OCI-LY7 (cell line): Measurements from ENCODE around the gene DDIAS. TPM values are rescaled to one million over a fixed set of nuclear protein-coding genes. Genes with fewer than 3 reads are reported as not detected.
"Not testable (repeated sequence)": the region's sequence is repeated elsewhere in the genome, so short reads cannot be mapped to it uniquely, and the experiment has no call there.

Experiments
- BruUV-seq: library from RNA; stranded (reverse); fragments of 400-500 nt; replicated peaks from 2 replicates; lab custom pipeline; 2021; lab: Mats Ljungman, UMichigan
- CTCF ChIA-PET: fragments of 300-600 bp; sonication (Branson Sonifier 250); formaldehyde crosslinking; loops from one replicate; lab custom pipeline; 2022; ENCODE audit warnings: antibody characterized with exemption; ENCODE audit not compliant: unreplicated experiment; lab: Charles Lee
- POLR2A ChIA-PET: fragments of 300-600 bp; sonication (Branson Sonifier 250); formaldehyde crosslinking; loops from one replicate; lab custom pipeline; 2022; ENCODE audit warnings: antibody characterized with exemption; lab: Charles Lee
- DNase-seq: peaks from one replicate; pipeline ENCODE4 v3.0.0-alpha.2; 2015; ENCODE audit warnings: low spot score
- H2AFZ ChIP-seq: fragments of 200-600 bp; sonication (generic), shearing (Covaris generic); 2 replicates; pipeline ENCODE4 v1.6.1; 2014; ENCODE audit warnings: mild to moderate bottlenecking, antibody characterized with exemption, low read length, moderate library complexity
- H3K27ac ChIP-seq: fragments of 200-600 bp; sonication (generic); 2 replicates; pipeline ENCODE4 v1.5.1; 2014; ENCODE audit warnings: mixed run types, low read depth, mild to moderate bottlenecking, moderate library complexity, low read length, inconsistent platforms; ENCODE audit not compliant: poor library complexity, severe bottlenecking
- H3K36me3 ChIP-seq: fragments of 200-600 bp; sonication (generic); 2 replicates; pipeline ENCODE4 v1.6.1; 2014; ENCODE audit warnings: mild to moderate bottlenecking, antibody characterized with exemption, low read length, moderate library complexity, mixed read lengths; ENCODE audit not compliant: insufficient read depth
- H3K4me1 ChIP-seq: fragments of 200-600 bp; sonication (generic); 2 replicates; pipeline ENCODE4 v1.5.1; 2014; ENCODE audit warnings: mild to moderate bottlenecking, low read length; ENCODE audit not compliant: insufficient read depth, poor library complexity, severe bottlenecking
- H3K4me2 ChIP-seq: fragments of 200-600 bp; sonication (generic); 2 replicates; pipeline ENCODE4 v1.6.1; 2014; ENCODE audit warnings: mild to moderate bottlenecking, low read length
- H3K4me3 ChIP-seq: fragments of 200-600 bp; sonication (generic); 2 replicates; pipeline ENCODE4 v1.5.1; 2014; ENCODE audit warnings: mild to moderate bottlenecking, low read depth, low read length; ENCODE audit not compliant: poor library complexity, severe bottlenecking
- H3K79me2 ChIP-seq: fragments of 200-600 bp; sonication (generic); 2 replicates; pipeline ENCODE4 v1.6.1; 2016; ENCODE audit warnings: low read depth, mild to moderate bottlenecking, low read length, moderate library complexity, mixed read lengths; ENCODE audit not compliant: insufficient read depth
- H3K9me2 ChIP-seq: fragments of 200-600 bp; sonication (generic); 2 replicates; pipeline ENCODE4 v1.6.1; 2016; ENCODE audit warnings: mild to moderate bottlenecking, low read length, mixed read lengths; ENCODE audit not compliant: insufficient read depth
- H3K9me3 ChIP-seq: fragments of 200-600 bp; sonication (generic); 2 replicates; pipeline ENCODE4 v1.6.1; 2014; ENCODE audit warnings: mild to moderate bottlenecking, mixed run types, low read length, mixed read lengths
- H4K20me1 ChIP-seq: fragments of 200-600 bp; sonication (generic); 2 replicates; pipeline ENCODE4 v1.6.1; 2014; ENCODE audit warnings: mild to moderate bottlenecking, antibody characterized with exemption, low read length, moderate library complexity, mixed read lengths; ENCODE audit not compliant: insufficient read depth
- CTCF ChIP-seq: fragments of 200-600 bp; sonication (generic); conservative IDR thresholded peaks from 2 replicates; pipeline ENCODE4 v1.5.1; 2014; ENCODE audit warnings: mild to moderate bottlenecking, antibody characterized with exemption, low read length, moderate library complexity, mixed read lengths
- EZH2phosphoT487 ChIP-seq: fragments of 200-600 bp; sonication (generic); IDR thresholded peaks from 2 replicates; pipeline ENCODE4 v1.6.1; 2018; ENCODE audit warnings: low read depth, borderline replicate concordance, mild to moderate bottlenecking, mixed run types, antibody characterized with exemption, low read length, moderate library complexity, mixed read lengths
- intact Hi-C: fragments of 100-400 bp; cut with micrococcal nuclease; formaldehyde crosslinking; loops from one replicate; pipeline ENCODE4 v1.10.0; 2022; ENCODE audit not compliant: unreplicated experiment
- total RNA-seq, 2 experiments: library from RNA; depleted of rRNA in 1 of 2; stranded (reverse); fragments of >200 nt in 1 of 2; shearing (Covaris generic) in 1 of 2; gene quantifications; 2 replicates each; pipeline ENCODE4 v1.2.3, GENCODE V29; 2014 to 2022

The DDIAS gene
- total RNA-seq, 2 experiments from 2014 or later, result 16.7 to 23.1 TPM

DNA sequence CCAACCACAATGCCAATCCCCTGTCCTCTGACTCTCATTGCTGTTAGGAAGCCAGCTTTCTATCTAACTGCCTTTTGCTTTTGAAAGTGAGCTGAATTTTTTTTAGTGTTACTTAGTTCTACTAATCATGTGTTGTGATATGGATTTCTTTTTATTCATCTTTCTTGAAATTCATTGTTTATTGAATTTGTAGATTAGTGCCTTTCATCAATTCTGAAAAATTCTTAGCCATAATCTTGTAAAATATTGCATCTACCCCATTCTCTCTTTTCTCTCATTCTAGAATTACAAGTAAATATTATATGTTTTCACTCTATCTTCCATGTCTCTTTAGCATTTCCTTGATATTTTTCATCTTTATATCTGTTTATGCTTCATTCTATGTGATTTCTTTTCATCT, 47.8 kb downstream of the DDIAS start:
- H3K27ac ChIP-seq, result no peak overlapping the region
- BruUV-seq, result no TSS peak
- TF ChIP-seq CTCF, result no peak
- no peak for TF ChIP-seq EZH2phosphoT487
- ChIA-PET CTCF (no interaction called here), POLR2A (interaction anchor here (1.4 to 9.5 kb wide), 3 partner anchors 9 to 19 kb away, joined by 5 to 83 read pairs (median 14); no protein-coding TSS in a partner anchor)
- H3K79me2 ChIP-seq, result no peaks in the 10 kb centered on the region
- no peak overlapping the region for H3K4me3 ChIP-seq
- peaks cover 14% of the 10 kb centered on the region for H3K9me3 ChIP-seq
- DNase-seq, result no peak
- peaks cover 4% of the 10 kb centered on the region; the same call in 1 of the 2 replicates for H3K36me3 ChIP-seq
- H3K4me1 ChIP-seq, result peaks cover 16% of the 10 kb centered on the region
- H4K20me1 ChIP-seq, result no peaks in the 10 kb centered on the region
- H2AFZ ChIP-seq, result no peak overlapping the region
- H3K4me2 ChIP-seq, result no peak overlapping the region
- intact Hi-C loops, result no loop called here
- H3K9me2 ChIP-seq, result no peaks in the 10 kb centered on the region

GRCh38 chr11:82950502-82950901, 49.0 kb downstream of the DDIAS start:
- H3K36me3 ChIP-seq, H3K9me2 ChIP-seq, intact Hi-C loops, H4K20me1 ChIP-seq, H2AFZ ChIP-seq, H3K4me3 ChIP-seq, H3K4me2 ChIP-seq, H3K79me2 ChIP-seq, H3K27ac ChIP-seq, DNase-seq, BruUV-seq, CTCF ChIA-PET: not testable (repeated sequence)
- Histone ChIP-seq H3K9me3 (peaks cover 20% of the 10 kb centered on the region), H3K4me1 (peaks cover 19% of the 10 kb centered on the region)
- POLR2A ChIA-PET, result interaction anchor here (2.9 to 9.5 kb wide), 2 partner anchors 10 to 20 kb away, joined by 14 to 83 read pairs; no protein-coding TSS in a partner anchor

GRCh38 chr11:82955736-82956453, 54.4 kb downstream of the DDIAS start:
- H3K79me2 ChIP-seq, intact Hi-C loops, H3K9me2 ChIP-seq, H4K20me1 ChIP-seq, BruUV-seq: not testable (repeated sequence)
- DNase-seq, result peak; percentile 73
- Histone ChIP-seq H3K9me3 (peaks cover 38% of the 10 kb centered on the region; the same call in 1 of the 2 replicates), H3K4me2 (peak overlapping the region; percentile 53), H3K4me1 (peaks cover 52% of the 10 kb centered on the region), H3K27ac (peak overlapping the region; percentile 50), H3K36me3 (peaks cover 23% of the 10 kb centered on the region), H2AFZ (peak overlapping the region; percentile 65), H3K4me3 (peak overlapping the region; percentile 24)
- ChIA-PET POLR2A (interaction anchor here (0.6 to 2.3 kb wide), 13 partner anchors 8 to 113 kb away, joined by 3 to 18 read pairs (median 3); partner anchors contain the start of gene DDIAS), CTCF (interaction anchor here (1.0 to 1.5 kb wide), 2 partner anchors 9 kb away, joined by 3 to 5 read pairs; no protein-coding TSS in a partner anchor)
